ENCODE measurements around the gene PDZRN3. TPM values are rescaled to one million over a fixed set of nuclear protein-coding genes. Genes with fewer than 3 reads are reported as not detected.

Gene PDZRN3
- total RNA-seq, 1 donor from 2014 or later = 16.0 TPM

GRCh38 chr3:73529308-73530021, 95.3 kb downstream of the PDZRN3 start:
- TF ChIP-seq CTCF (IDR thresholded peaks at IDR 0.05) = no peak
- Histone ChIP-seq H3K4me3 (no peak overlapping the region), H3K27ac (no peak overlapping the region), H3K9me3 (no peaks in the 10 kb centered on the region), H3K27me3 (ENCODE audit: low read depth) (no peaks in the 10 kb centered on the region), H3K4me1 (no peaks in the 10 kb centered on the region), H3K36me3 (no peaks in the 10 kb centered on the region)
- ATAC-seq (no peak), DNase-seq (no peak)
- intact Hi-C loops (cut with DNase I) = no loop called here

- no peak overlapping the region for H3K27ac ChIP-seq
- DNase-seq (no peak), ATAC-seq (no peak)
- intact Hi-C loops (cut with DNase I) = no loop called here
- TF ChIP-seq CTCF (IDR thresholded peaks at IDR 0.05) = no peak
- H3K4me1 ChIP-seq = no peaks in the 10 kb centered on the region
- no peaks in the 10 kb centered on the region for H3K27me3 ChIP-seq (ENCODE audit: low read depth)
- H3K9me3 ChIP-seq = peaks cover 5% of the 10 kb centered on the region
- no peak overlapping the region for H3K4me3 ChIP-seq
- H3K36me3 ChIP-seq = no peaks in the 10 kb centered on the region
Observed at GRCh38 chr3:73525591-73525990, 99.2 kb downstream of the PDZRN3 start.

- Histone ChIP-seq H3K9me3 (peaks cover 5% of the 10 kb centered on the region), H3K4me3 (no peak overlapping the region), H3K27me3 (ENCODE audit: low read depth) (no peaks in the 10 kb centered on the region), H3K36me3 (no peaks in the 10 kb centered on the region), H3K4me1 (no peaks in the 10 kb centered on the region), H3K27ac (no peak overlapping the region)
- ATAC-seq (no peak), DNase-seq (no peak)
- intact Hi-C loops (cut with DNase I) = no loop called here
- TF ChIP-seq CTCF (IDR thresholded peaks at IDR 0.05) = no peak
Observed at GRCh38 chr3:73523661-73524060, 101.1 kb downstream of the PDZRN3 start.

GRCh38 chr3:73521734-73522336, 102.9 kb downstream of the PDZRN3 start:
- no peak for DNase-seq
- H3K27ac ChIP-seq = no peak overlapping the region
- no peak for ATAC-seq
- peaks cover 5% of the 10 kb centered on the region for H3K9me3 ChIP-seq
- no peak for TF ChIP-seq CTCF (IDR thresholded peaks at IDR 0.05)
- H3K4me1 ChIP-seq = peaks cover 8% of the 10 kb centered on the region
- H3K4me3 ChIP-seq = no peak overlapping the region
- intact Hi-C loops (cut with DNase I) = no loop called here
- no peaks in the 10 kb centered on the region for H3K27me3 ChIP-seq (ENCODE audit: low read depth)
- H3K36me3 ChIP-seq = no peaks in the 10 kb centered on the region

- intact Hi-C loops (cut with DNase I) = no loop called here
- Histone ChIP-seq H3K9me3 (peaks cover 5% of the 10 kb centered on the region), H3K4me3 (no peak overlapping the region), H3K27ac (no peak overlapping the region), H3K27me3 (ENCODE audit: low read depth) (no peaks in the 10 kb centered on the region), H3K36me3 (no peaks in the 10 kb centered on the region), H3K4me1 (peaks cover 10% of the 10 kb centered on the region)
- DNase-seq = no peak
- ATAC-seq = peak; percentile 31 to 58
- TF ChIP-seq CTCF (IDR thresholded peaks at IDR 0.05) = no peak
Observed at GRCh38 chr3:73520931-73521461, 103.7 kb downstream of the PDZRN3 start.
